ENCODE results near the gene PSENEN.

Gene PSENEN

DNA sequence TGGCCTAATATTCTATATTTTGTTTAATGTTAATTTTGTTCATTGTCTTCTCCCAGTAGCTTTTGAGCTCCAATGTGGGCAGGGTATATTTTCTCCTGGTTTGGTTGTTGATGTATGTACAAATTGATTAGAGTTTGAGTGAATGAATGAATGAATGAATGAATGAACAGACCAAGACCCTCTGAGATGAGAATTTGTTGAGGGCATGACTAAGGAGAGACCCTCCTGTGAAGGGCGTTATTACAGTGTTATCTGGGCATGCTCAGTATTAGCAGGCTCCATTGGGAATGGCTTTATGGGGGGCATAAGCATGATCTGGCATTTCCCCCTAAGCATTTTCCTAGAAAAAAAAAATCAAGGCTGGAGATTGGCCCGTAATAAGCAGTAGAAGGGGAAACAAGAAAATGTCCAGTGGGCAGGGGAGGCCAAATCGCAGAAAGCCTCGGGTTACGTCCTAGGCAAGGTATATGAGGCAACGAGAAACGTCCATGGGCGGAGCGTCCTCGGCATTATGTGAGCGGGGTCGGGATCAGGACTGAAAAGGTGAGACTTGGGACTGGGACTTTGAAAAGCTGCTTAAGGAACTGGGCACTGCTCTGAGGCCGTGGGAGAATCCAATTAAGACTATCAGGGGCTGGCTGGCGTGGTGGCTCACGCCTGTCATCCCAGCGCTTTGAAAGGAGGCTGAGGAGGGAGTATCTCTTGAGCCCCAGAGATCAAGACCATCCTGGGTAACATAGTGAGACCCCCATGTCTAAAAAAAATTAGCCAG, 29.0 kb downstream of the PSENEN start (continued):
- TF ChIP-seq, protein P1, sequence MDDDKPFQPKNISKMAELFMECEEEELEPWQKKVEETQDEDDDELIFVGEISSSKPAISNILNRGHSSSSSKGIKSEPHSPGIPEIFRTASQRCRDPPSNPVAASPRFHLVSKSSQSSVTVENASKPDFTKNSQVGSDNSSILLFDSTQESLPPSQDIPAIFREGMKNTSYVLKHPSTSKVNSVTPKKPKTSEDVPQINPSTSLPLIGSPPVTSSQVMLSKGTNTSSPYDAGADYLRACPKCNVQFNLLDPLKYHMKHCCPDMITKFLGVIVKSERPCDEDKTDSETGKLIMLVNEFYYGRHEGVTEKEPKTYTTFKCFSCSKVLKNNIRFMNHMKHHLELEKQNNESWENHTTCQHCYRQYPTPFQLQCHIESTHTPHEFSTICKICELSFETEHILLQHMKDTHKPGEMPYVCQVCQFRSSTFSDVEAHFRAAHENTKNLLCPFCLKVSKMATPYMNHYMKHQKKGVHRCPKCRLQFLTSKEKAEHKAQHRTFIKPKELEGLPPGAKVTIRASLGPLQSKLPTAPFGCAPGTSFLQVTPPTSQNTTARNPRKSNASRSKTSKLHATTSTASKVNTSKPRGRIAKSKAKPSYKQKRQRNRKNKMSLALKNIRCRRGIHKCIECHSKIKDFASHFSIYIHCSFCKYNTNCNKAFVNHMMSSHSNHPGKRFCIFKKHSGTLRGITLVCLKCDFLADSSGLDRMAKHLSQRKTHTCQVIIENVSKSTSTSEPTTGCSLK (tag by site-specific recombination; IDR thresholded peaks at IDR 0.05) = no peak
- TF ChIP-seq, protein P2, sequence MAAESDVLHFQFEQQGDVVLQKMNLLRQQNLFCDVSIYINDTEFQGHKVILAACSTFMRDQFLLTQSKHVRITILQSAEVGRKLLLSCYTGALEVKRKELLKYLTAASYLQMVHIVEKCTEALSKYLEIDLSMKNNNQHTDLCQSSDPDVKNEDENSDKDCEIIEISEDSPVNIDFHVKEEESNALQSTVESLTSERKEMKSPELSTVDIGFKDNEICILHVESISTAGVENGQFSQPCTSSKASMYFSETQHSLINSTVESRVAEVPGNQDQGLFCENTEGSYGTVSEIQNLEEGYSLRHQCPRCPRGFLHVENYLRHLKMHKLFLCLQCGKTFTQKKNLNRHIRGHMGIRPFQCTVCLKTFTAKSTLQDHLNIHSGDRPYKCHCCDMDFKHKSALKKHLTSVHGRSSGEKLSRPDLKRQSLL (tag by site-specific recombination; IDR thresholded peaks at IDR 0.05) = no peak
- peak; percentile 40; the same call in 1 of the 2 replicates for TF ChIP-seq ZXDB (tag by site-specific recombination; IDR thresholded peaks at IDR 0.05)
- TF ChIP-seq MEIS1 (CRISPR knock-in tag; IDR thresholded peaks at IDR 0.05; ENCODE audit: borderline replicate concordance) = no peak
- no peak for TF ChIP-seq EGR2 (tag by site-specific recombination; IDR thresholded peaks at IDR 0.05; ENCODE audit: low read depth)
- no peak for TF ChIP-seq SP2 (tag by site-specific recombination; IDR thresholded peaks at IDR 0.05)
- TF ChIP-seq, protein P3, sequence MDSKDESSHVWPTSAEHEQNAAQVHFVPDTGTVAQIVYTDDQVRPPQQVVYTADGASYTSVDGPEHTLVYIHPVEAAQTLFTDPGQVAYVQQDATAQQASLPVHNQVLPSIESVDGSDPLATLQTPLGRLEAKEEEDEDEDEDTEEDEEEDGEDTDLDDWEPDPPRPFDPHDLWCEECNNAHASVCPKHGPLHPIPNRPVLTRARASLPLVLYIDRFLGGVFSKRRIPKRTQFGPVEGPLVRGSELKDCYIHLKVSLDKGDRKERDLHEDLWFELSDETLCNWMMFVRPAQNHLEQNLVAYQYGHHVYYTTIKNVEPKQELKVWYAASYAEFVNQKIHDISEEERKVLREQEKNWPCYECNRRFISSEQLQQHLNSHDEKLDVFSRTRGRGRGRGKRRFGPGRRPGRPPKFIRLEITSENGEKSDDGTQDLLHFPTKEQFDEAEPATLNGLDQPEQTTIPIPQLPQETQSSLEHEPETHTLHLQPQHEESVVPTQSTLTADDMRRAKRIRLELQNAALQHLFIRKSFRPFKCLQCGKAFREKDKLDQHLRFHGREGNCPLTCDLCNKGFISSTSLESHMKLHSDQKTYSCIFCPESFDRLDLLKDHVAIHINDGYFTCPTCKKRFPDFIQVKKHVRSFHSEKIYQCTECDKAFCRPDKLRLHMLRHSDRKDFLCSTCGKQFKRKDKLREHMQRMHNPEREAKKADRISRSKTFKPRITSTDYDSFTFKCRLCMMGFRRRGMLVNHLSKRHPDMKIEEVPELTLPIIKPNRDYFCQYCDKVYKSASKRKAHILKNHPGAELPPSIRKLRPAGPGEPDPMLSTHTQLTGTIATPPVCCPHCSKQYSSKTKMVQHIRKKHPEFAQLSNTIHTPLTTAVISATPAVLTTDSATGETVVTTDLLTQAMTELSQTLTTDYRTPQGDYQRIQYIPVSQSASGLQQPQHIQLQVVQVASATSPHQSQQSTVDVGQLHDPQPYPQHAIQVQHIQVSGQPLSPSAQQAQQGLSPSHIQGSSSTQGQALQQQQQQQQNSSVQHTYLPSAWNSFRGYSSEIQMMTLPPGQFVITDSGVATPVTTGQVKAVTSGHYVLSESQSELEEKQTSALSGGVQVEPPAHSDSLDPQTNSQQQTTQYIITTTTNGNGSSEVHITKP (tag by site-specific recombination; IDR thresholded peaks at IDR 0.05) = peak; percentile 98
- TF ChIP-seq ZNF24 (tag by site-specific recombination; IDR thresholded peaks at IDR 0.05) = peak; percentile 99

DNA sequence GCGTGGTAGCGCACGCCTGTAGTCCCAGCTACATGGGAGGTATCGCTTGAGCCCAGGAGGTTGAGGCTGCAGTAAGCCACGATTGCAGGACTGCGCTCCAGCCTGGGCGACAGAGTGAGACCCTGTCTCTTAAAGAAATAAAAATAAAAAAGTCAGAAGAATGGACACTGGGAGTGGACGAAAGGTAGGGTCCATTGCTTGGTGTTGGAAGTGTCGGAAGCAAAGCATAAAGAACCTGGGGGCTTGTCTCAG, 29.5 kb downstream of the PSENEN start:
- TF ChIP-seq ZNF514 (tag by site-specific recombination; IDR thresholded peaks at IDR 0.05) (no peak), GLIS1 (tag by site-specific recombination; IDR thresholded peaks at IDR 0.05) (peak; percentile 51; the same call in 1 of the 2 replicates), ZNF335 (tag by site-specific recombination; conservative IDR thresholded peaks at IDR 0.05) (peak; percentile 61), ZNF600 (tag by site-specific recombination; IDR thresholded peaks at IDR 0.05) (peak; percentile 87), GLIS2 (tag by site-specific recombination; IDR thresholded peaks at IDR 0.05) (peak; percentile 97), ZNF292 (tag by site-specific recombination; IDR thresholded peaks at IDR 0.05; ENCODE audit: borderline replicate concordance, low read depth) (no peak)
- ChIA-PET CTCF (interaction anchor here (0.7 to 0.9 kb wide), 3 partner anchors 10 to 294 kb away, joined by 3 read pairs; partner anchors contain the start of genes PSENEN and U2AF1L4), POLR2A (interaction anchor here (2.6 to 3.8 kb wide), 4 partner anchors 13 to 34 kb away, joined by 7 to 39 read pairs (median 22); partner anchors contain the start of genes IGFLR1, LIN37, PSENEN and U2AF1L4)
- Histone ChIP-seq H3K9me3 (ENCODE audit: control insufficient read depth, insufficient read depth, low read depth, low read length) (no peaks in the 10 kb centered on the region), H3K36me3 (ENCODE audit: control insufficient read depth in 2 of 2, insufficient read depth in 1 of 2, low read length in 2 of 2) (peaks cover 17 to 26% of the 10 kb centered on the region in 2 experiments), H3K4me3 (ENCODE audit: low read depth, low read length) (peak overlapping the region; percentile 21), H3K4me1 (ENCODE audit: control insufficient read depth, insufficient read depth, low read length) (peaks cover 24% of the 10 kb centered on the region), H3K27ac (ENCODE audit: extremely low read depth, low read depth, low read length) (no peak overlapping the region)
